NOMO-1 treated with DMSO at 0.1 percent for 48 hours (cell line): ENCODE measurements around the gene HOXA11.

ENCODE experiments used
- DNase-seq: peaks from one replicate; lab custom pipeline; 2025; ENCODE audit not compliant: unreplicated experiment; lab: John Stamatoyannopoulos, UW

HOXA11 gene

DNA sequence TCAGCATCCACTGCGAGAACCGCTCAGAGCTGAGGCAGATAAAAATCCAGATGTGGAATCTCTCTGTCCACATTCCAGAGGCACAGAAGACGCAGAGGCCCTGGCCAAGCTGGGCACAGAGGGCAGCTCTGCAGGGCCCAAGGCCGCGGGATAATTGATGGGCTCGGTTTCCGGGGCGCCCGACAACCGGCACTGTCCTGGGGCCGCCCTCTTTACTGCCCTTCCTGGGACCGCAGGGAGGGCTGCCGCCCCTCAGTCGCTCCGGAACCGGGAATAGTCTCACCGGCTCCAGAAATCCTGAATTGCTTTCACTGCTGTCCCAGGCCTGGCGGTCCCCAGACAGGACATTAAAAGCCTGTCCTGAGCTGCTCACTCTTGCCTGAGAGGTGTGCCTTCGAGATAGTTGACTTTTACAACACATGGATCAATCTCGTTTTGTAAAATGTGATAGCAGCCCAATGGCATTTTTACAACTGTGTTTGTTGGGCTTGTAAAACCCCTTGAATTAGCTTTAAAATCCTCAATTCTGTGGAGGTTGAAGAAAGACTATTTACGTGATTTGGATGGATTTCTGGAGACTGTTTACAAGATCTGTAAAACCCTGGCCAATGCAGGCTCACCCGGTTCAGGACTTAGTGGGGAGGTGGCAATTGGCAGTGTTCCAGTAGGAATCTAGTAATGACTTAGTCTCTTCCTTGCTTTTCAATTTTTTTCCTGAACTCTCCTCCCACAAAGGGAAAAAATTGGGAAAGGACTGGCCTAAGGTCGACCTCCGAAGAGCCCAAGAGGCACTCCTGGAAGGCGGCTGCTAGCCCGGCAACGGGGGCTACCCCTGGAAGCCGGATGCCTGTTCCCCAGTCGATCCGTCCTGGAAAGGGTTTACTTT lies 36.0 kb downstream of the HOXA11 start:
- no peak for DNase-seq

DNA sequence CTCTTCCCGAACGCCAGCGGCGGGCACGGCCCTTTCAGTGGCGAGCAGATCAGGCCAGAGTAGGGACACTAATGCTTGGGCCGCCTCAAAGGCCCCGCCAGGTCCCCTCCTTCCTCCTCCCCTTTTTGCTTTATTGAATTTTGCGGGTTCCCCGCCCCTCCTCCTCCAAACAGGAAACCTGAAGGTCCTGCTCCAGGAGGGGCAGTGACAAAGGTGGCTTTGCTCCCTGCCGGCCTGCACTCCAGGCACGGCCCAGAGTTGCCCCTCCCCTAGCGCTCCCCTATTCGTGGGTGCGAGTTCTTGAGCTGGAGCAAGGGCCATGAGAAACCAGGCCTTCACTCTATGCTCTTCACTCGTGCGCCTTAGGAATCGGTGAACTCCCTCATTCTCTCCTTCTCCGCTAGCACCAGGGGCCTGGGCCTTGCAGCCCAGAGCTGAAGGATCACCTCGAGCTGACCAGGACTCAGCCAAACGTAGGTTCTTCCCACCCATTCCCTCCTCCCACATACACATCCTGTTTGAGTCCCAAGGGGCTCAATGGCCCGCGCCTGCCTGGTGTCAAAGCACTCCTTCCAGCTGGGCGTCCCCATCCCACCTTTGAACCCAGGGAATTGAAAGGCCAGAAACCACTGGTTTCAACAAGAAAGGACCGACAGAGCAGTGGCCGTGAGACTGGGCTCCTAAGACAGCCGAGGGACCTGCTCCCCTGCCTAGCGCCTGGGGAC lies 36.8 kb downstream of the HOXA11 start:
- no peak for DNase-seq

DNA sequence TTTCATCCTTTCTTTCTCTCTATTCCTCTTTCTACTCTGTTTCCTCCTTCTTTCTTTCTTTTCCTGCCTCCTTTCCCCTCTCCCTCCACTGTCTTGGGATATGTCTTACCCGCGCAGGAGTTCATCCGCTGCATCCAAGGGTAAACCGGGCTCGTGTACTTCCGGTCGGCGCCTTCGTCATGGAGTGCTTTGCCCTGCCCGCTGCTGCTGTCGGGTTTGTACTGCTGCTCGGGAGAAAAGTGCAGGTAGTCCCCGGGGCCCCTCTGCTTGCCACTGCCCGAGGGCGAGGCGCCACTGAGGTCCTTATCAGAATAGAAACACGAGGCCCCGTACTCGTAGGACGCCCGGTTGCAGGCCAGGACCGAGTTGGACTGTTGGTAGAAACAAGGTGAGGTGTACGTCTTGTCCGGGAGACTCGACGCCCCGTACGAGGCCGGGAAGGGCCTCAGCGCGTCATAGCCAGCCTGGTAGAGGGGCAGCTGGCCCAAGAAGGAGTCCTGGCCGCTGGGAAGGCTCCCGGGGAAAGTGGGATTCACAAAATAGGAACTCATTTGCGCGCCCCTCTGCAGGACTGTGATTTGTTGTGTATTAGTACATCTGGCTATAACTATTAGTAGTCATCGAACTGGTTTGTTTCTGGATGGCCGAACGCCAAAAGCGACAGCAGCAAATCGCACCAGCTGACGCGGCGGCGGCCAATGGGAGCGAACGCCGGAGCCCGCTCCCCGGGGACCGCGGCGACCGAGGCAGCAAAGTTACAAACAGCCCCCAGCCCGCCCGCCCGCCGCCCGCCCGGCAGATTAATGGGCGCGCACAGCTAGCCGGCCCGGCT lies 37.6 kb downstream of the HOXA11 start, which contains the start of gene HOXA6:
Gene HOXA6 (minus strand): TSS at position 576 of the 832 bp plus-strand sequence. CDS start 25 bp downstream, at position 551.
- no peak for DNase-seq

GRCh38 chr7:27146491-27147198 lies 38.4 kb downstream of the HOXA11 start:
- DNase-seq = no peak

- no peak for DNase-seq
Measured at GRCh38 chr7:27145914-27146412, 39.1 kb downstream of the HOXA11 start.

- no peak for DNase-seq
Measured at GRCh38 chr7:27145165-27145913, 39.7 kb downstream of the HOXA11 start.

- DNase-seq = no peak
Measured at GRCh38 chr7:27144781-27145164, 40.3 kb downstream of the HOXA11 start.

DNA sequence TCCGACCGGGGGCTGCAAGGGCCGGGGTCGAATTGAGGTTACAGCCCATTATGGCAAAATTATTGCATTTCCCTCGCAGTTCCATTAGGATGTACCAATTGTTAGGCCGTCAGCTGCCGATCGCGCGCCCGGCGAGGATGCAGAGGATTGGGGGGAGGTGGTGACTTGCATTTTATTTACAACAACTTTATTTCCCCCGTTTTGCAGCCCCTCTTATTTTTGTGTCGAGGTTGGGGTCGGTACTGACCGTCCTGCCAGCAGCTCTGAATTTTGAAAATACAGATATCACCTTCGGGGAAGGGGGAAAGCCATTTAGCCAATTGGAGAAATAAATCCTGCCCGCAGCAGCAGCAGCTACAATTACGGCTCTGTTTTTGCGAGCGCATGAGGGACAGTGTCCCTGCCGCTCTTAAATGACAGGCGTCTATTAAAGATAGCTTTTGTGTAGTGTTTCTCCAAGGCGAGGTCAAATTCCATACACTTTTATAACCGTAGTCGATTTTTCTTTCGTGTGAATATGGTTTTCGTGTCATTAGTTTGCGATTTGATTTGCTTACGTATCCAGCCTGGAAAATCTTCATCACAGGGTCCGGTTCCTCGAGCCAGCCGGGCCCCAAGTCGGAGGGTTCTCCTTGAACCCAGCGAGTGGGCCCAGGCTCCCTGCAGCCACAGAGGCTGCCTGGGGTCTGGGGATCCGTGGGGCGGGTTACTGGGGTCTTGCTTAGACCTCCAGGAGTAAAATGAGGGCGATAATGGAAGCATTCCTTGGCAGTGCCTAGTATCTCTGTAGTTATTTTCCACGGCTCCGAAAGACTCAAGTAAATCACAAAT lies 40.9 kb downstream of the HOXA11 start:
- no peak for DNase-seq

DNA sequence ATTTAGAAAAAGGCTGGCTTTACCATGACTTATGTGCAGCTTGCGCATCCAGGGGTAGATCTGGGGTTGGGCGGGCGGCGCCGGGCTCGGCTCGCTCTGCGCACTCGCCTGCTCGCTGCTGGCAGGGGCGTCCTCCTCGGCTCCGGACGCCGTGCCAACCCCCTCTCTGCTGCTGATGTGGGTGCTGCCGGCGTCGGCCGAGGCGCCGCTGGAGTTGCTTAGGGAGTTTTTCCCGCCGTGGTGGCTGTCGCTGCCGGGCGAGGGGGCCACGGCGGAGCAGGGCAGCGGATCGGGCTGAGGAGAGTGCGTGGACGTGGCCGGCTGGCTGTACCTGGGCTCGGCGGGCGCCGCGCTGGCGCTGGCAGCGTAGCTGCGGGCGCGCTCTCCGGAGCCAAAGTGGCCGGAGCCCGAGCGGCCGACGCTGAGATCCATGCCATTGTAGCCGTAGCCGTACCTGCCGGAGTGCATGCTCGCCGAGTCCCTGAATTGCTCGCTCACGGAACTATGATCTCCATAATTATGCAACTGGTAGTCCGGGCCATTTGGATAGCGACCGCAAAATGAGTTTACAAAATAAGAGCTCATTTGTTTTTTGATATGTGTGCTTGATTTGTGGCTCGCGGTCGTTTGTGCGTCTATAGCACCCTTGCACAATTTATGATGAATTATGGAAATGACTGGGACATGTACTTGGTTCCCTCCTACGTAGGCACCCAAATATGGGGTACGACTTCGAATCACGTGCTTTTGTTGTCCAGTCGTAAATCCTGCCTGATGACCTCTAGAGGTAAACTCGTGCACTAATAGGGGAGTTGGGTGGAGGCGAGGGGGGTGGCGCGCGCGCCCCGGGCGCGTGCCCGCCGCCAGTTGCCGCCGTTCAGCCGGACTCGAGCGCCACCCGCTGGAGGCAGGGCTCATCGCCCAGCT lies 41.7 kb downstream of the HOXA11 start, which contains the start of gene HOXA5:
Gene HOXA5 (minus strand): TSS at position 659 of the 927 bp plus-strand sequence. CDS start 74 bp downstream, at position 585.
- no peak for DNase-seq

- DNase-seq = no peak
Measured at GRCh38 chr7:27142580-27143022, 42.4 kb downstream of the HOXA11 start.

DNA sequence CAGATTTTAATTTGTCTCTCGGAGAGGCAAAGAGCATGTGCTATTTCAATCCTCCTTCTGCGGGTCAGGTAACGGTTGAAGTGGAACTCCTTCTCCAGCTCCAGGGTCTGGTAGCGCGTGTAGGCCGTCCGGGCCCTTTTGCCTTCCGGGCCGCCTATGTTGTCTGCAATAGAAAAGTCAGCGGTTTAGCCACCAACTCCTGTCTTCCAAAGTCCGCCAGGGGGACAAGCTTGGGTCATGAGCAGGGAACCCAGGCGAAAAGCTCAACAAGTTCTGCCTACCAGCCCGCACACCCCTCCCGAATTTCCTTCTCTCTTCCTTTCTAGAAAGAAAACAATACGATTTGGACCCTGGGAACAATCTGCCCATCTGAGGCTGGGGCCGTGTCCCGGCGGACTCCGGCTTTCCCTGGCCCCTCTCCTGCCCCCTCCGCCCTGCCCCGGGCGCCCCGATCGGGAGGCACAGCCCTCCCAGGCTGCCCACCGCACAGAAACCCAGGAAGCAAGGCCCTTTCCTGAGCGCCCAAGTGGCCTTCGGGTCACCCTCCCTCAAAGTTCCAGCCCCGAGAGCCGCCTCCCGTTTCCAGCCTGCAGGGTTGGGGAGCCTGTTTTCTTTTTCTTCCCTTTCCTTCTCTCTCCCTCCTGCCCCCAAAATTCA lies 43.0 kb downstream of the HOXA11 start:
- no peak for DNase-seq

DNA sequence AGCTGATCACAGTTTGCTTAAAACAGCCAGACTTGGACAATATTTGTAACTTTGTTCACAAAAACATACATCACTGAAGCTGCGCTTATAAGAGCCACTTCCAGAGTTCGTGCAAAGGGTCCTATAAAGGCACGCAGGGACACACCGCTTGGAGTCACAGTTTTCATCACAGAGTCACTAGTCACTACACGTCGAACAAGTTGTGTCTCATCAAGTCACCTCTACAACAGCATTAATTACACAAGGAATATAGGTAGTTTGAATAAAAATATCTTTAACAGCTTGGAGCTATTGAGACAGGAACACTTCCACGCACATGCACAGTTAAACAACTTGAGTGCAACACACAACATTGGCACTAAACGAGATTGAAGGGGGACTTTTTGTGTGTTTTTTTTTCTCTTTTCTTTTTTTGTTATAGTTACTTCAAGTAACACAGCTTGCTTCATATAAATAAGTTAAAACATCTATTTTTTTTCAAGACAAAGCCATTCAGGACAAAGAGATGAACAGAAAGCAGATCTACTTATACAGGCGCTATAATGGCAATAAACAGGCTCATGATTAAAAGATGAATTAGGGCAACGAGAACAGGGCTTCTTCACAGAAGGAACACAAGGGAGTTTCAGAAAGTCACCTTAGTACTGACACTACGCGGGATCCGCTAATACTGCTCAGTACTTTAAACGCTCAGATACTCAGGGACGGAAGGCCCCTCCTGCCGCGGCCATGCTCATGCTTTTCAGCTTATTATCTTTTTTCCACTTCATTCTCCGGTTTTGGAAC lies 43.7 kb downstream of the HOXA11 start:
- no peak for DNase-seq

DNA sequence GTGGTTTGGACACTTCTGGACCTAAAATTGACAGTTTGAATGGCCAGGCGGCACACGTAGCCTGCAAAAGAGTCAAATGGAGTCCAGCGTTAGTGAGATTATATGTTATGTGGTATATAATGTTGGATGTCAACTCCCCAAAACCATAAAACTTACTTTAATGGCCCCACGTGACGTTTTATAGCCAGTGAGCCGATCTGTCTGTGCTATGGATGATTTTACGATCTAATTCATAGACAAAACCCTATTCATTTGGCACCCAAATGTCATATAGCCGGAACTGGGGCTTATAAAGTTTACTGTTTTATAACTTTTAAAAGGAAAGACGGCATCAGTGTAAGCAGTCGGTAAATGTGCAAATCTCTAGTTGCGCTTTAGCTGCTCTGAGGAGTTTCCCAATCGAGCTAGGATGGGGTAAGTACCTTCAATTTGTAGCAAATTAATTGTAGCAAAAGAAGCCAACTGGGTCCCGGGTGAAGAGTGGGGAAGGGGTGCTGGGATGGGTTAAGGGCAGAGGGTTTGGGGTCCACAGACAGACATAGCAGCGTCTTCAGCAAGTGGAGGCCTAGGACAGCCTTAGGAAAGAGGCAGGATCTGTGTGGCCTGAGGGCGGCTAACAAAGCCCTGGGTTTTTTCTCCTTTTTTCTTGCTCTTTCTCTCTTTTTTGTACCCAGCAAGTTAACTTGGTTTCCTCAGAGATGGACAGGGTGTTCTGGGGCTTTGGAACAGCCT lies 44.7 kb downstream of the HOXA11 start:
- DNase-seq = no peak

DNA sequence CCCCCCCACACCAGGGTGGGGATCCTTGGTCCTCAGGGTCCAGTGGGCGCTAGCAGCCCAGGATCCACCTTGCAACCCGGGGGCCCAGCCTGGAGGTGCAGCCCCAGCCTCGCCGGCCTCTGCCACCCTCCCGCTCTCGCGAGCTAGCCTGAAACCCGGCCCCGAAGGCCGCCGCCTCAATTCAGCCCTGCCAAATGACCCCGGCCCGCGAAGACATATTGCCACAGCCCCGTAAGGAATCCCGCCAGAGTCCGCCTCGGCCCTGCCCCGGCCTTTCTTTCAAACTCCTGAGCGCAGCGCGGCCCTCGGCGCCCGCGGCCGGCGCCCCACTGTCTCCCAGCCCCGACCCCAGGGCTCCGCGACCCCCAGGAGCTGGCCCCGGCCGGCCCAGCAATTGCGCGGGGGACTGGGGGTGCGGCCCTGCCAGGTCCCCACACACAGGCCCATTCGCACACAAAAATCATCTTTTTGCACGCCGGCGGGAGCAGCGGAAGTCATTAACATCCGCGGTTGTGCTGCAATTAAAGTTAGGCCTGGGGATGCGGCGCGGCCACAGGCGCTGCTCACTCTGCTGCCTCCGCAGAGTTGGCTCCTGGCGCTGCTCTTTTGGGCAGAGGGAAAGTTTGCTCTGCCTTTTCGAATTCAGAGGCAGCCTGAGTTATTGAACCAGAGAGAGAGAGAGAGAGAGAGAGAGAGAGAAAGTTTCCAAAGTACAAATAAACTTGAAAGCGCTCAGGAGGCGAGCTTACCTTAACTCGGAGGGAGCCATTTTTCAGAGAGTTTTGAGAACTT lies 45.5 kb downstream of the HOXA11 start:
- DNase-seq = no peak

GRCh38 chr7:27138985-27139333 lies 46.1 kb downstream of the HOXA11 start:
- DNase-seq = no peak
